Esophagus squamous epithelium (tissue), 5 donors: ENCODE results near the gene EDEM1. TPM values are rescaled to one million over a fixed set of nuclear protein-coding genes. Genes with fewer than 3 reads are reported as not detected.

ENCODE experiments used
- DNase-seq: peaks from one replicate; lab custom pipeline; 2025; lab: John Stamatoyannopoulos, UW
- H3K27ac ChIP-seq, 4 donors: fragments of 200-600 bp; sonication (generic); one replicate each; pipeline ENCODE4 v1.5.1; 2016 to 2019; ENCODE audit warnings: mild to moderate bottlenecking in 1 of 4
- H3K27me3 ChIP-seq, 4 donors: fragments of 200-600 bp; sonication (generic); 1 replicate in 3 of 4; 2 replicates in 1 of 4; pipeline versions ENCODE4 v1.5.1 to v1.6.0; 2017 to 2021; ENCODE audit warnings: antibody characterized with exemption in 1 of 4
- H3K36me3 ChIP-seq, 3 donors: fragments of 200-600 bp; sonication (generic); one replicate each; pipeline ENCODE4 v1.5.1; 2016 to 2019
- H3K4me1 ChIP-seq, 3 donors: fragments of 200-600 bp; sonication (generic); one replicate each; pipeline ENCODE4 v1.5.1; 2017 to 2019
- H3K4me3 ChIP-seq, 4 donors: fragments of 200-600 bp; sonication (generic); 1 replicate in 3 of 4; 2 replicates in 1 of 4; pipeline ENCODE4 v1.5.1; 2016 to 2019; ENCODE audit warnings: mild to moderate bottlenecking in 2 of 4, moderate library complexity in 1 of 4
- H3K9me3 ChIP-seq, 3 donors: fragments of 200-600 bp; sonication (generic); one replicate each; pipeline ENCODE4 v1.5.1; 2016 to 2019
- POLR2A ChIP-seq, 4 donors: fragments of 450-650 bp; IDR thresholded peaks; one replicate each; pipeline ENCODE4 v1.6.1; 2017; ENCODE audit warnings: antibody characterized with exemption in 4 of 4, mild to moderate bottlenecking in 4 of 4, moderate library complexity in 3 of 4
- WGBS, 2 donors: methylation state at CpG; one replicate each; pipeline ENCODE4 v1.1.5; 2018; 5-methylcytosine and 5-hydroxymethylcytosine counted together
- intact Hi-C: fragments of 100-400 bp; cut with DNase I; formaldehyde crosslinking; loops from one replicate; pipeline ENCODE4 v1.15.0; 2022
- total RNA-seq, 4 donors: library from RNA; depleted of rRNA; stranded (reverse); fragments of >200 nt; gene quantifications; one replicate each; pipeline ENCODE4 v1.1.0, GENCODE V29; 2016
- TF ChIP-seq, protein P1 (sequence below), 6 experiments: fragments of 450-650 bp in 4 of 6; fragments of 200-600 bp in 2 of 6; sonication (generic) in 2 of 6; IDR thresholded peaks; one replicate each; pipeline ENCODE4 v1.5.1; 2016 to 2019; ENCODE audit warnings: antibody characterized with exemption in 6 of 6, mild to moderate bottlenecking in 4 of 6, moderate library complexity in 4 of 6
- donor health status: DM: yes; HTN: yes; CAD: no.

Gene EDEM1
- total RNA-seq, 4 donors from 2014 or later = 25.0 to 56.6 (median 40.2) TPM

DNA sequence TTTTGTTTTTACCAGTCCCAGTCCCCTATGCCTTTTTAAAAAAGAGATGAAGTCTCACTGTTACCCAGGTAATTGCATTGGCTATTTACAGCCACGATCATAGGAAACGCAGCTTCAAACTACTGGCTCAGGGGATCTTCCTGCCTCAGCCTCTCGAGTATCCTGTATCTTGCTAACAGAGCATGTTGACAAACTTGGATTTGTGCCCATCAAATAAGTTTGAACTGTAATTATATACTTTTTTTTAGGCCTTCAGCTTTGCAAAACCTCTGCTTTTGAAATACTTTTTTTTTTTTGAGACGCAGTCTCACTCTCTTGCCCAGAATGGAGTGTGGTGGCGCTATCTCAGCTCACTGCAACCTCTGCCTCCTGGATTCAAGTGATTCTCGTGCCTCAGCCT is 3.0 kb upstream of the EDEM1 start:
- no peaks in the 10 kb centered on the region for H3K9me3 ChIP-seq
- no peak for DNase-seq
- no peak overlapping the region for H3K4me3 ChIP-seq
- 81 to 84% methylated on average over 6 of the region's 6 CpGs for WGBS, 2 donors
- no peaks in the 10 kb centered on the region for H3K27me3 ChIP-seq
- TF ChIP-seq, protein P1, sequence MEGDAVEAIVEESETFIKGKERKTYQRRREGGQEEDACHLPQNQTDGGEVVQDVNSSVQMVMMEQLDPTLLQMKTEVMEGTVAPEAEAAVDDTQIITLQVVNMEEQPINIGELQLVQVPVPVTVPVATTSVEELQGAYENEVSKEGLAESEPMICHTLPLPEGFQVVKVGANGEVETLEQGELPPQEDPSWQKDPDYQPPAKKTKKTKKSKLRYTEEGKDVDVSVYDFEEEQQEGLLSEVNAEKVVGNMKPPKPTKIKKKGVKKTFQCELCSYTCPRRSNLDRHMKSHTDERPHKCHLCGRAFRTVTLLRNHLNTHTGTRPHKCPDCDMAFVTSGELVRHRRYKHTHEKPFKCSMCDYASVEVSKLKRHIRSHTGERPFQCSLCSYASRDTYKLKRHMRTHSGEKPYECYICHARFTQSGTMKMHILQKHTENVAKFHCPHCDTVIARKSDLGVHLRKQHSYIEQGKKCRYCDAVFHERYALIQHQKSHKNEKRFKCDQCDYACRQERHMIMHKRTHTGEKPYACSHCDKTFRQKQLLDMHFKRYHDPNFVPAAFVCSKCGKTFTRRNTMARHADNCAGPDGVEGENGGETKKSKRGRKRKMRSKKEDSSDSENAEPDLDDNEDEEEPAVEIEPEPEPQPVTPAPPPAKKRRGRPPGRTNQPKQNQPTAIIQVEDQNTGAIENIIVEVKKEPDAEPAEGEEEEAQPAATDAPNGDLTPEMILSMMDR (IDR thresholded peaks at IDR 0.05) = no peak
- no peak for TF ChIP-seq POLR2A (IDR thresholded peaks at IDR 0.05)
- peaks cover 5 to 37% (median 7%) of the 10 kb centered on the region in 3 donors for H3K4me1 ChIP-seq
- peak overlapping the region in 1 of 4 donors; percentile 8 for H3K27ac ChIP-seq
- intact Hi-C loops = no loop called here
- H3K36me3 ChIP-seq = peaks cover 0 to 44% (median 0%) of the 10 kb centered on the region in 3 donors

DNA sequence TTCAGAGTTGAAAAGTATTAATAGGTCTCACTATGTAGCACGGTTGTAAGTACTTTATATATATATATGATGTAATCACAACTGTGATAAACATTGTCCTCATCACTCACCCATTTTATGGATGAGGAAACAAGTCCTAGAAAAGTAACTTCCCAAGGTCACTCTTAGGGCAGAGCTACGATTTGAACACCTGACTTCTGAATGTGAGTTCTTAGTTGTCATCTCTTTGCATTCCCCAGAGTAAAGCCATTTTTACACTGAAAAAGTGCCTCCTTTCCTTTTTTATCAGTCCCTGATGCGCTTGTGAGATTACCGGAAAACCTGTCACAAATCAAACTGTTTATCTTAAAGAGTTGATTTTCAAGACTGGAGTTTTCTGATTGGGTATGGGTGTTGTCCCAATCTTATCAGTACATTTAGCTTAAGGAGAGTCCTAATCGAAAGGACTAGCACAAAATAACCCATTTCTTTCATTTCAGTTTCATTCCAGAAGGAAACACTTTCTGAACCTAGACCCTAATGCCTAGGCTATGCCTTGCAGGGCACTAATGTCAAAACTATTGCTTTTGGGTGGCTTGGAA is 2.3 kb upstream of the EDEM1 start:
- H3K4me1 ChIP-seq = peaks cover 5 to 44% (median 13%) of the 10 kb centered on the region in 3 donors
- WGBS, 2 donors = 72 to 74% methylated on average over 5 of the region's 5 CpGs
- TF ChIP-seq, protein P1 (IDR thresholded peaks at IDR 0.05) = no peak
- no peak for TF ChIP-seq POLR2A (IDR thresholded peaks at IDR 0.05)

DNA sequence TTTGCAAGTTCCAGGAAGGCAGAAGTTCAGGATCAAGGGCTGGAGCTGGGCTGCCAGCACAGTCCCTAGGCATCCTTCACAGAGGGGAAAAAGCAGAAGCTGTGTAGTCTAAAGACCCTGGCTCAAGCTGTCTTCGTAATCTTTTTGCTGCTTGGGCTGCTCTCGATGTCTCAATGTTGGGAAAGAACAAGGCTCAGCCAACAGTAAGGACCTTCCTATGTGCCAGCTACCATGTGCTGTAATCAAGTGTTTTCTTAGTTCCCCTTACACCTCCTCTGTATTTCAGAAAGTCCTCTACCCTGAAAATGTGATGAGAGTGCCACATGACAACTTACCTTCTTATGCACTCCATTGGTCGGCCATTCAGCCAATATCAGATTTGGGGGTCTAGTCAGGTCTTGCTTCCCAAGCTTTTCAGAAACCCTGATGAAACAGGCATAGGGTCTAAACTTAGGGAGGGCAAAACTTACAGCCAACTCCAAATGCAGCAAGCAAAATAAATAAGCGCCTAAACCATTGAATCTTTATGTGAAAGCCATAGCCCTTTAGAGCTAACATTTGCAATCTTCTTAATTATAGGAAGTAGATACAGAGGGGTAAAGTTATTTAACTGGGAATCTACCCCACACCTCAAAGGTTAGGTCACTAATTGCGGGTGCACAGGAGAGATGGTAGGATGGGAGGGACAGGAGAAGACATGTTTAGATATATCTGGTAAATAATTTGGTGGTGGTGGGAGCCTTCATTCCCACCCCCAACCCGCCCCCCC is 1.2 kb upstream of the EDEM1 start:
- H3K4me1 ChIP-seq = peaks cover 5 to 55% (median 13%) of the 10 kb centered on the region in 3 donors
- TF ChIP-seq POLR2A (IDR thresholded peaks at IDR 0.05) = no peak
- TF ChIP-seq, protein P1 (IDR thresholded peaks at IDR 0.05) = no peak
- no peaks in the 10 kb centered on the region for H3K27me3 ChIP-seq
- no peaks in the 10 kb centered on the region for H3K9me3 ChIP-seq
- WGBS, 2 donors = 53 to 57% methylated on average over 6 of the region's 6 CpGs
- peak overlapping the region; percentile 88 to 100 (median 94) for H3K4me3 ChIP-seq
- H3K36me3 ChIP-seq = peaks cover 0 to 26% (median 0%) of the 10 kb centered on the region in 3 donors
- DNase-seq = no peak
- peak overlapping the region in 3 of 4 donors; percentile 79 to 100 (median 97) for H3K27ac ChIP-seq
- intact Hi-C loops = loop anchor here (5.0 kb wide), 1 partner anchor 64 kb away; the partner anchor contains the start of gene ARL8B

More for the DNA sequence above, 2.3 kb upstream of the EDEM1 start:
- Histone ChIP-seq H3K27me3 (no peaks in the 10 kb centered on the region), H3K36me3 (peaks cover 0 to 37% (median 0%) of the 10 kb centered on the region in 3 donors), H3K27ac (peak overlapping the region in 2 of 4 donors; percentile 12 to 100), H3K9me3 (no peaks in the 10 kb centered on the region), H3K4me3 (no peak overlapping the region)
- no peak for DNase-seq
- intact Hi-C loops = loop anchor here (5.0 kb wide), 1 partner anchor 63 kb away; the partner anchor contains the start of gene ARL8B

DNA sequence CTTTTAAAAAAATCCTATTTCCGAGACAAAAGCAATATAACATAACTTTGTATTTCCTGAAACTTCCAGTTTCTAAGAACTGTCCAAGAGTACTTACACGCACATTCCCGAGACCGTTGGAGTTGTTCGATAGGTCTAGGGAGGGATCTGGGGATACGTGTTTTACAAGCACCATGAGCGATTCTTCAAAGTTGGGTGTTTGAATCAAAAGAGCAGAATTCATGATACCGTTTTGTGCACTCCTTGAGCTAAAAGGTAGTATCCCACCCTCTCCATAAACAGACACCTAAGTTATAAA is 700 bp upstream of the EDEM1 start:
- H3K27ac ChIP-seq = peak overlapping the region; percentile 79 to 100 (median 98)
- 2 to 7% methylated on average over 8 of the region's 8 CpGs for WGBS, 2 donors
- H3K9me3 ChIP-seq = no peaks in the 10 kb centered on the region
- H3K36me3 ChIP-seq = peaks cover 0 to 21% (median 0%) of the 10 kb centered on the region in 3 donors
- no peak for DNase-seq
- intact Hi-C loops = loop anchor here (5.0 kb wide), 1 partner anchor 65 kb away; the partner anchor contains the start of gene ARL8B
- peak overlapping the region; percentile 88 to 100 (median 94) for H3K4me3 ChIP-seq
- peaks cover 5 to 60% (median 13%) of the 10 kb centered on the region in 3 donors for H3K4me1 ChIP-seq
- TF ChIP-seq POLR2A (IDR thresholded peaks at IDR 0.05) = no peak
- TF ChIP-seq, protein P1 (IDR thresholded peaks at IDR 0.05) = no peak
- no peaks in the 10 kb centered on the region for H3K27me3 ChIP-seq
